ENCODE results near the gene PLEKHM2. TPM values are rescaled to one million over a fixed set of nuclear protein-coding genes. Genes with fewer than 3 reads are reported as not detected.

The PLEKHM2 gene
- total RNA-seq, 4 donors from 2014 or later = 55.5 to 98.7 (median 61.9) TPM

DNA sequence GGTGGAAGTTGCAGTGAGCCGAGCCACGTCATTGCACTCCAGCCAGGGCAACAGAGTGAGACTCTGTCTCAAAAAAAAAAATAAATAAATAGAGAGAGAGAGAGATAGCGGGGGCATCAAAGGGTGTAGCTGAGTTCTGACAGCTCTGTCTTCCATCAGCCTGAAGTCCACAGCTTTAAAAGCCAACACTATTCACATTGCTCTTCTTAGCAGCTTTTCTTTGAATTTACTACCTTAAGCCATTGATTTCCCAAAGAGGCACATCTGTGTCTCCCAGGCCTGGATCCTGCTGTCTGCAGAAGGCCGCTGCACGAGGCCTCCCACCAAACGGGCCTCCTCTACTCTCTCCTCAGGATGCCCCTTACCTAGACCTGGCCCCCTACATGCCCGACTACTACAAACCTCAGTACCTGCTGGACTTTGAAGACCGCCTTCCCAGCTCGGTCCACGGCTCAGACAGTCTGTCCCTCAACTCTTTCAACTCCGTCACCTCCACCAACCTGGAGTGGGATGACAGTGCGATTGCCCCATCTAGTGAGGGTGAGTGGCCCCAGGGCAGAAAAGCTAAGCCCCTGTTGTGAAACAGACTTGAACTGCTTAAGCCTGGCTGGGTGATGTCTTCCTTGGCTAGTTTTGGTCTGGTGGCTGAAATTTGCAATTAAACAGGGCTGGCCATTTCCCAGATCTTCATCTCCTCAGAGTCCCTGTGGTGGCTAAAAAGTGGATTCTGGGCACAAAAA is 35.4 kb downstream of the PLEKHM2 start:
- intact Hi-C loops (cut with DNase I; ENCODE audit: low total_unique reads) = no loop called here
- no peak overlapping the region for H3K4me3 ChIP-seq (ENCODE audit: low read depth, poor library complexity, severe bottlenecking)
- 92 to 94% methylated on average over 12 of the region's 12 CpGs for WGBS, 2 donors

DNA sequence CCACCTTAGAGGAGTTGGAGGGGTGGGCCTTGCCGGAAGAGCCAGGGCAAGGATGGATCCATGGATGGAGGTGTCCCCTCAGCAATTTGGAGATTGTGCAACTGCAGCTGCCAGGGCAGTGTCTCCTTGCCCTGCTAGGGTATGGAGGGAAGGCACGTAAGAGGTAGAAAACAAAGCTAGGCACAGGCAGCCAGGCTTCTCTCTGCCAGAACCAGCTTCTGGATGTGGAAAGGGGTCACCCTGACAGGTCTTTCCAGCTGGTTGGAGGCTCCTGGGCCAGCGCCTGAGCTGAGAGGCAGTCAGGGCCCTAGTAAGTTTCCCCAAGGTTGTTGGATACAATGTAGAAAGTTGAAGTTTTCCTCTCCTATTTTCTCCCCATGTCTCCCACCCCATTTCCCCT is 36.7 kb downstream of the PLEKHM2 start:
- no peak overlapping the region for H3K4me3 ChIP-seq (ENCODE audit: low read depth, poor library complexity, severe bottlenecking)
- DNase-seq (ENCODE audit: low spot score in 2 of 2) = no peak
- TF ChIP-seq, protein P1, sequence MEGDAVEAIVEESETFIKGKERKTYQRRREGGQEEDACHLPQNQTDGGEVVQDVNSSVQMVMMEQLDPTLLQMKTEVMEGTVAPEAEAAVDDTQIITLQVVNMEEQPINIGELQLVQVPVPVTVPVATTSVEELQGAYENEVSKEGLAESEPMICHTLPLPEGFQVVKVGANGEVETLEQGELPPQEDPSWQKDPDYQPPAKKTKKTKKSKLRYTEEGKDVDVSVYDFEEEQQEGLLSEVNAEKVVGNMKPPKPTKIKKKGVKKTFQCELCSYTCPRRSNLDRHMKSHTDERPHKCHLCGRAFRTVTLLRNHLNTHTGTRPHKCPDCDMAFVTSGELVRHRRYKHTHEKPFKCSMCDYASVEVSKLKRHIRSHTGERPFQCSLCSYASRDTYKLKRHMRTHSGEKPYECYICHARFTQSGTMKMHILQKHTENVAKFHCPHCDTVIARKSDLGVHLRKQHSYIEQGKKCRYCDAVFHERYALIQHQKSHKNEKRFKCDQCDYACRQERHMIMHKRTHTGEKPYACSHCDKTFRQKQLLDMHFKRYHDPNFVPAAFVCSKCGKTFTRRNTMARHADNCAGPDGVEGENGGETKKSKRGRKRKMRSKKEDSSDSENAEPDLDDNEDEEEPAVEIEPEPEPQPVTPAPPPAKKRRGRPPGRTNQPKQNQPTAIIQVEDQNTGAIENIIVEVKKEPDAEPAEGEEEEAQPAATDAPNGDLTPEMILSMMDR (IDR thresholded peaks at IDR 0.05) = no peak
- TF ChIP-seq POLR2A (IDR thresholded peaks at IDR 0.05) = no peak
- 85 to 97% methylated on average over 3 of the region's 3 CpGs for WGBS, 2 donors
- intact Hi-C loops (cut with DNase I; ENCODE audit: low total_unique reads) = no loop called here

More for the DNA sequence above, 35.4 kb downstream of the PLEKHM2 start:
- no peak for TF ChIP-seq POLR2A (IDR thresholded peaks at IDR 0.05)
- TF ChIP-seq, protein P1 (IDR thresholded peaks at IDR 0.05) = no peak
- no peak for DNase-seq (ENCODE audit: low spot score in 2 of 2)

DNA sequence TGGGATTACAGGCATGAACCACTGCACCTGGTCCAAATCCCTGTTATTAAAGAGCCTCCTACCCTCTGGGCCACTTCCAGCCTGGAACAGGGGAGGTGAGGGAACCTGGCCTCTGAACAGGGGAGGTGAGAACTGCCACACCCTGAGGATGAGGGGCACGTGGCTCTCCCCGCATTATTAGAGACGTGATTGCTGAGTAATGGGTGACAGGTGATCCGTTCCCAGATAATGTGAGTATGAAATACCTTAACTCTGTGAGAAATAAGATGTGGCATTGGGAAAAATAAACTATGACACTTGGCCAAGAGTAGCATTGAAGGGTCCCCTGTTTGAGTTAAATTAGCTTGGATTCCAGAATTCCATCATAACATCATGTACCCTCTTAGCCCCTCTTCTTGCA is 38.3 kb downstream of the PLEKHM2 start:
- intact Hi-C loops (cut with DNase I; ENCODE audit: low total_unique reads) = no loop called here
- DNase-seq (ENCODE audit: low spot score in 2 of 2) = no peak
- 76 to 81% methylated on average over 4 of the region's 4 CpGs for WGBS, 2 donors
- no peak overlapping the region for H3K4me3 ChIP-seq (ENCODE audit: low read depth, poor library complexity, severe bottlenecking)
- no peak for TF ChIP-seq POLR2A (IDR thresholded peaks at IDR 0.05)
- TF ChIP-seq, protein P1 (IDR thresholded peaks at IDR 0.05) = no peak

DNA sequence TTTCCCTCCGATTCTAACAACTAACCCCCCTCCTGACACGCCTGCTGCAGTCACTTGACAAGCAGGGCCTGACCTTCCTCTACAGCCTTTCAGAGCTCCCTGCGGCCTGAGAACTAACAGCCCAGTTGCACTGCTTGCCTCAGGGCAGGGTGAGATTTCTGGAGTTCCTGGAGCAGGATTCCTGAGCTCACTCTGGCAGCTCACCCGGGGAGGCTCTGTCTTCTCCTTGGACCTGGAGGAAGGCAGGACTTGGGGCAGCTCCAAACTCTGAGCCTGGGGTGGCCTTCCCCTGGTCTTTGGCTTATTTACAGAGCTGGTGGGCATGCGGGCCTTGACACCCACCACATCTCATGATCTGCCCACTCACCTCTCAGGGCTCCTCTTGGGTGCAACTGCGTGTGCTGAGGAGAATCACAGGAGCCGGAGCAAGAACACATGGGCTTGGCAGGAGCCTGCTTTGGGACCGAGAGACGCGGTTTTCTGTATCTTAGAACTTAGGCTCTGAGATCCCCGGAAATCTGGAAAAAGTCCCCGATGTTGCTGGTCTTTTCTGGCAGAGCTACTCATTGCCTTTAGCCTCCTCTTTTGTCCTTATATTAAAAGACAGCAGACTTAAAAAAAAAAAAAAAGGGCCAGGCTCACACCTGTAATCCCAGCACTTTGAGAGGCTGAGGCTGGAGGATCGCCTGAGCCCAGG is 38.9 kb downstream of the PLEKHM2 start:
- WGBS, 2 donors = 78 to 86% methylated on average over 12 to 13 of the region's 13 CpGs
- TF ChIP-seq, protein P1 (IDR thresholded peaks at IDR 0.05) = no peak
- no peak for TF ChIP-seq POLR2A (IDR thresholded peaks at IDR 0.05)
- no peak for DNase-seq (ENCODE audit: low spot score in 2 of 2)
- intact Hi-C loops (cut with DNase I; ENCODE audit: low total_unique reads) = no loop called here
- H3K4me3 ChIP-seq (ENCODE audit: low read depth, poor library complexity, severe bottlenecking) = no peak overlapping the region

DNA sequence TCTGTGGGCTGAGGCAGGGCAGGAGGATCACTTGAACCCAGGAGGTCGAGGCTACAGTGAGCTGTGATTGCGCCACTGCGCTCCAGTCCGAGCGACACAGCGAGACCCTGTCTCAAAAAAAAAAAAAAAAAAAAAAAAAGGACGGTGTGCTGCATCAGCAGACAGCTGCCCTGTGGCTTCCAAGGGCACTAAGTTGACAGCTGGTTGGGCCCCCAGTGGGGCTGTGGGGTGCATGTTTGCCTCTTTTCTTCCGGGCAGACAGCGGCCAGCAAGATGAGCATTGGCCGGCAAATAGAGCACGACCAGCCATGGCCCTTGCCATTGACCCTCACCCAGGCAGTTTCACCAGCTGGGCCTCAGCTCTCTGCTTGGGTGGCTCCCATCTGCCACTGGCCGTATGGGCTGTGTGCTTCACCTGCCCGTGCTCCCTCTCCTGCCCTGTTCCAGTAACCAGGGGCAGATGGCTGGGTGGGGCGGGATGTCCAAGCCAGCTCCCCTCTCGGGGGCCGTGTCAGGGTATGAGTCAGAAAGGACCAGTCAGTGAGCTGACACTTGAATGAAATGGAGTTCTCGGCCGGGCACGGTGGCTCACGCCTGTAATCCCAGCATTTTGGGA is 39.6 kb downstream of the PLEKHM2 start:
- no peak for DNase-seq (ENCODE audit: low spot score in 2 of 2)
- intact Hi-C loops (cut with DNase I; ENCODE audit: low total_unique reads) = no loop called here
- WGBS, 2 donors = 85 to 93% methylated on average over 18 to 19 of the region's 20 CpGs
- TF ChIP-seq POLR2A (IDR thresholded peaks at IDR 0.05) = no peak
- TF ChIP-seq, protein P1 (IDR thresholded peaks at IDR 0.05) = no peak
- H3K4me3 ChIP-seq (ENCODE audit: low read depth, poor library complexity, severe bottlenecking) = no peak overlapping the region

Data from lower leg skin (tissue), 4 donors.